ENCODE measurements around the gene NMB.

Gene NMB

DNA sequence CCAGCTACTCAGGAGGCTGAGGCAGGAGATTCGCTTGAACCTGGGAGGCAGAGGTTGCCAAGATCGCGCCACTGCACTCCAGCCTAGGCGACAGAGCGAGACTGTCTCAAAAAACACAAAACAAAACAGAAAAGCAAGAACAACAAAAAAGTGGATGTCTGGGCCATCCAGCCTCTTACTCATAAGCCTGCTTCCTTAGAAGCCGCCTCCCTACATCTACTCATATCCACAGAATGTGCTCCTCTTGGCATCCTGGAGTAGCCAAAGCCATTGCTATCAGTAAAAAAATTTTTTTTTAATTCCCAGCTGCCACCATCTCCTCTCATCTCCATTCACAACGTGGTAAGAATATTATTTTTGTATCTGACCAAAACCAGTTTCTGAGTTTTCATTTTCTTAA, 46.4 kb downstream of the NMB start:
- no peak for DNase-seq (ENCODE audit: low read depth)

DNA sequence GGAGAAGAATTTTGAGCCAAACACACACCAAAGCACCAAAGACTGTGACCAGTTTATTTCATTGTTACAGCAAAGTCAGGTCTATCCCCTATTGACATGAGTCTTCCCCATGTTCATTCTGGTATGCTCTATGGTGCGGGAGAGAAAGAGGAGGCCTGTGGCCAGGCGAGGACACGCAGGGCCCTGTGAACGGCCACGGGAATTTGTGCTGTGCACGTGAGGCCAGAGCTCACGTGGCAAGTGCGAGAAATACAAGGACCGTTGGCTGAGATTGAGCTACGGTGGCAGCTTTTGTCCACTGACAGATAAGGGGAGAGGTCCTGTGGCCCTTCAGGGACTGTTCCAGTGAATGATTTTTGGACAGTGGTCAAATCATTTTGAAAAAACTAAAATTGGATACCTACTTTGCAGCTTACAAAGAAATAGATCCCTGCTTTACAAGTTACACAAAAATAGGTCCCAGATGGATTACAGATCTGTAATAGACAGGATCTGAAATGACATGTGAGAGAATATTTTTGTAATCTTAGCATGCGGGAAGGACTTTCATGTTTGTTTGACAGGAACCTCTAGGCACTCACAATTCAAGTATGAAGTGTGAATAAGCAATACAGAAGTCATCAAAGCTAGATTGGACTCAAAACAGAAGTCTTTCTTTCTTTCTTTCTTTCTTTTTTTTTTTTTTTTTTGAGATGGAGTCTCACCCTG, 48.0 kb downstream of the NMB start:
- no peak for DNase-seq (ENCODE audit: low read depth)

DNA sequence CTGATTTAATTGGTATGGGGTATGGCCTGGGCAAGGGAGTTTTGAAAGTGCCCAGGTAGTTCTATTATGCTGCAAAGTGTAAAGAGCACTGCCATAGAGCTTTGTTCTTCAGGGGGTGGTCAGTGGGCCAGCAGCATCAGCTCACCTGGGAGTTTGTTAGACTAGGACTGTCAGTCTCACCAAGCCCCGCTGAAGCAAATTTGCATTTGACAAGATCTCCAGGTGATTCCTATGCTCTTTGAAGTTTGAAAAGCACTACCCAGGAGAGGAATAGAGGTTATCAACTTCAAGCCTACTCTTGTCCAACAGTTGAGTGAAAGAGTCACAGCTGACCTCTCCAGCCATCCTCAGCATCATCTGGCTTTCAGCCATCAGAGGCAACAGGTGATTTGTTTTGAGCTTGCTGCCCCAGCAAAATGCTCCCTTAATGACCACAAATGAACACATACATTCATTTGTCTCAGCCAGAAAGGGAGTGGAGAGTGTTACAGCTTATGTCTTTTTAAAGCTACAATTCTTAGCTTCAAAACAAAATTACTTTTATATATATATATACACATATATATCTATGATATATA, 49.2 kb downstream of the NMB start:
- DNase-seq (ENCODE audit: low read depth): no peak

DNA sequence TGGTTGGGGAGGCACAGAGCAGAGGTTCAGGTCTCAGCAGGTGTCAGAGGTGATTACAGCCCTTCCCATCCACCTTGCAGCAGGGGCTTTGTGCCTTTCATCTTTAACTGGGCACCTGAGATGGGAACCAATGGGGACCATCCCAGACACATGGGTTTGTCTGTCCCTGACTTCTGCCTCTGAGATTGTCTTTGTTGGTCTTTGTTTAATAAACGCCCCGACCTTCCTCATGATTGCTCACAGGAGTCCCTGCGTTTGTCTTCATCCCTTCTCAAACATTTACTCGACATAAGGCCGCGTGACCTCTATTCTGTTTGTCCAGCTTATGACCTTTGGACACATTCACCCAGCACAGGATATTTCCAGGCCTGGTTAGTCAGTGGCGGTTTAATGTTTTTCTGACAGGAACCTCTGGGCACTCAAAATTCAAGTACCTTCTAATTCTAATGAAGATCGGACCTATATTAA, 51.3 kb downstream of the NMB start:
- no peak for DNase-seq (ENCODE audit: low read depth)

DNA sequence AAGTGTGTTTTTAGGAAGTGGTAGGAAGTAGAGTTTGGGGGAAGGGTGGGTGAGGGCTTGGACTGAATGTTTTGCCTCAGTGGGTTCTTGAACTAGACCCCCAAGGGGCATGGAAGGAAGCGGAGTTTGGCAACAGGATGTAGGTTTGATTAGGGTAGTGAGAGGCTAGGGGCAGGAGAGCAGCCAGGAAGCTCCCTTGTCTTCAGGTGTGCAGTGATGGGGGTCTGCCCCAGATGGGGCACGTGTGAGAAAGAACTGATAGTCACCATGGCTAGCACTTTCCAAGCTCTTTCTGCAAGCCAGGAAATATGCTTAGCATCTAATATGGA, 52.5 kb downstream of the NMB start:
- DNase-seq (ENCODE audit: low read depth): no peak

All from stimulated activated CD4-positive, alpha-beta T cell treated with anti-CD3 and anti-CD28 coated beads, Interleukin-2, amount 100 ng/mL, for 4 hours (primary cell).